GM19395 (cell line): ENCODE data around the gene KLK12.

ENCODE experiments used
- ATAC-seq: cut with Tn5 transposase; IDR thresholded peaks from one replicate; pipeline ENCODE4 v1.9.1; 2021; ENCODE audit warnings: mild to moderate bottlenecking, moderate library complexity; ENCODE audit not compliant: unreplicated experiment

The KLK12 gene

GRCh38 chr19:50983625-50984292 is 51.0 kb downstream of the KLK12 start, which contains the start of gene KLK7:
TSS of gene KLK7 (minus strand) at chr19:50983917. CDS start at chr19:50982399, 1,518 bp downstream.
- ATAC-seq, result no peak

GRCh38 chr19:50982186-50982585 is 52.6 kb downstream of the KLK12 start:
- ATAC-seq, result no peak

- ATAC-seq, result no peak
Observed at GRCh38 chr19:50981587-50982146, 53.1 kb downstream of the KLK12 start.

GRCh38 chr19:50980208-50980607 is 54.6 kb downstream of the KLK12 start:
- no peak for ATAC-seq

- no peak for ATAC-seq
Observed at GRCh38 chr19:50979758-50980157, 55.0 kb downstream of the KLK12 start.
